Activated CD4-positive, alpha-beta T cell treated with anti-CD3 and anti-CD28 coated beads for 36 hours (primary cell): ENCODE data around the gene EPHA3. TPM values are rescaled to one million over a fixed set of nuclear protein-coding genes. Genes with fewer than 3 reads are reported as not detected.
"Not testable (repeated sequence)": the region's sequence is repeated elsewhere in the genome, so short reads cannot be mapped to it uniquely, and the experiment has no call there.

Source experiments
- ATAC-seq: fragments of 200-7000 bp; cut with Tn5 transposase; one replicate; pipeline ENCODE4 v1.10.0; 2021; ENCODE audit warnings: mild to moderate bottlenecking, moderate library complexity
- CTCF ChIA-PET: fragments of 350-600 bp; sonication (Branson Sonifier 250); formaldehyde crosslinking; loops from one replicate; lab custom pipeline; 2021; ENCODE audit warnings: antibody characterized with exemption; lab: Charles Lee
- POLR2A ChIA-PET: fragments of 350-600 bp; sonication (Branson Sonifier 250); formaldehyde crosslinking; loops from one replicate; lab custom pipeline; 2021; ENCODE audit warnings: antibody characterized with exemption, inconsistent platforms; lab: Charles Lee
- DNase-seq: peaks from one replicate; pipeline ENCODE4 v3.0.0-alpha.2; 2020
- H3K27ac Mint-ChIP-seq: one replicate; pipeline ENCODE4 v1.8.0; 2021; ENCODE audit warnings: mixed read lengths
- H3K27me3 Mint-ChIP-seq: one replicate; pipeline ENCODE4 v1.8.0; 2021; ENCODE audit warnings: mixed read lengths
- H3K36me3 Mint-ChIP-seq: one replicate; pipeline ENCODE4 v1.8.0; 2021; ENCODE audit warnings: low read depth, mixed read lengths
- H3K4me1 Mint-ChIP-seq: one replicate; pipeline ENCODE4 v1.8.0; 2021; ENCODE audit warnings: mixed read lengths
- H3K4me3 Mint-ChIP-seq: one replicate; pipeline ENCODE4 v1.8.0; 2021; ENCODE audit warnings: mild to moderate bottlenecking, moderate library complexity, mixed read lengths
- H3K9me3 Mint-ChIP-seq: one replicate; pipeline ENCODE4 v1.8.0; 2021; ENCODE audit warnings: low read depth, mixed read lengths
- intact Hi-C, 2 experiments: fragments of 100-400 bp; cut with DNase I in 1 of 2; cut with micrococcal nuclease in 1 of 2; formaldehyde crosslinking; loops; one replicate each; pipeline versions ENCODE4 v1.14.2 to v1.15.1; 2022 to 2024; cut with DNase I, micrococcal nuclease
- total RNA-seq, 2 experiments: library from RNA; stranded (reverse); gene quantifications; one replicate each; pipeline ENCODE4 v1.2.3, GENCODE V29; 2021

The EPHA3 gene
- total RNA-seq, 2 experiments from 2014 or later, result 0.07 to 0.09 TPM

GRCh38 chr3:89332793-89333192, 225.4 kb downstream of the EPHA3 start:
- Mint-ChIP-seq H3K4me1 (no peaks in the 10 kb centered on the region), H3K4me3 (no peak overlapping the region), H3K9me3 (peaks cover 5% of the 10 kb centered on the region), H3K36me3 (no peaks in the 10 kb centered on the region), H3K27ac (no peak overlapping the region), H3K27me3 (no peaks in the 10 kb centered on the region)
- ChIA-PET CTCF (interaction anchor here (0.9 kb wide), 1 partner anchor 13 kb away, joined by 3 read pairs; no protein-coding TSS in a partner anchor), POLR2A (no interaction called here)
- no peak for DNase-seq
- intact Hi-C loops, result no loop called here
- no peak for ATAC-seq

GRCh38 chr3:89335693-89336092, 228.3 kb downstream of the EPHA3 start:
- no peaks in the 10 kb centered on the region for H3K27me3 Mint-ChIP-seq
- ATAC-seq (no peak), DNase-seq (no peak)
- peaks cover 6% of the 10 kb centered on the region for H3K9me3 Mint-ChIP-seq
- H3K4me3 Mint-ChIP-seq, result no peak overlapping the region
- intact Hi-C loops, result no loop called here
- CTCF ChIA-PET, result no interaction called here
- H3K27ac Mint-ChIP-seq, result no peak overlapping the region
- H3K4me1 Mint-ChIP-seq, result no peaks in the 10 kb centered on the region
- POLR2A ChIA-PET, result no interaction called here
- no peaks in the 10 kb centered on the region for H3K36me3 Mint-ChIP-seq

- H3K9me3 Mint-ChIP-seq, result peaks cover 10% of the 10 kb centered on the region
- no peaks in the 10 kb centered on the region for H3K27me3 Mint-ChIP-seq
- no peak overlapping the region for H3K4me3 Mint-ChIP-seq
- CTCF ChIA-PET, result interaction anchor here (0.8 kb wide), 1 partner anchor 278 kb away, joined by 3 read pairs; no protein-coding TSS in a partner anchor
- no peaks in the 10 kb centered on the region for H3K4me1 Mint-ChIP-seq
- H3K27ac Mint-ChIP-seq, result no peak overlapping the region
- no peak for ATAC-seq
- intact Hi-C loops, result no loop called here
- POLR2A ChIA-PET, result no interaction called here
- H3K36me3 Mint-ChIP-seq, result no peaks in the 10 kb centered on the region
- DNase-seq, result no peak
Observed at GRCh38 chr3:89340408-89340807, 233.0 kb downstream of the EPHA3 start.

GRCh38 chr3:89344076-89344475, 236.7 kb downstream of the EPHA3 start:
- H3K27me3 Mint-ChIP-seq, result no peaks in the 10 kb centered on the region
- H3K27ac Mint-ChIP-seq, result no peak overlapping the region
- CTCF ChIA-PET, result no interaction called here
- intact Hi-C loops, result no loop called here
- no peak for ATAC-seq
- H3K36me3 Mint-ChIP-seq, result no peaks in the 10 kb centered on the region
- no peaks in the 10 kb centered on the region for H3K4me1 Mint-ChIP-seq
- no peak for DNase-seq
- no peak overlapping the region for H3K4me3 Mint-ChIP-seq
- POLR2A ChIA-PET, result no interaction called here
- H3K9me3 Mint-ChIP-seq, result peaks cover 4% of the 10 kb centered on the region

- POLR2A ChIA-PET, result not testable (repeated sequence)
Observed at GRCh38 chr3:89350935-89351334, 243.5 kb downstream of the EPHA3 start.

DNA sequence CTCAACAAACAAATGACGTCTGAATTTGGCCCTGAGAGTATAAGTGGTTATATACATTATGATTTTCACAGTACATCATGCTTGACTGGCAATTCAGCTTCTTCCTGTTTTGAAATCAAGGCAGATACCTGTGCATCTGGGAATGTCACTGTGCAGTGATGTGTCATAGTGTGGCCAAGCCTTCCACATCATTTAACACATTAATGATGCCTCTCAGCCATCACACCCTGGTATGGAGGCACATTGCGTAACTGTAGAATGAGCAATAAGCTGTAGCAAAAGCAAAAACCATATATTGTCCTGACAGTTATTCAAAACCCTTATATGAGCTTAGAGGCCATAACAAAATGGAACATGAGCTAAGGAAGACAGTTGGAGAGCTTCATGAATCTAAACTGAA, 246.0 kb downstream of the EPHA3 start:
- intact Hi-C loops, result no loop called here
- Mint-ChIP-seq H3K4me3 (no peak overlapping the region), H3K36me3 (no peaks in the 10 kb centered on the region), H3K4me1 (no peaks in the 10 kb centered on the region), H3K9me3 (peaks cover 2% of the 10 kb centered on the region), H3K27ac (no peak overlapping the region), H3K27me3 (no peaks in the 10 kb centered on the region)
- ATAC-seq, result no peak
- ChIA-PET CTCF (no interaction called here), POLR2A (no interaction called here)
- DNase-seq, result no peak

More at GRCh38 chr3:89350935-89351334, 243.5 kb downstream of the EPHA3 start:
- DNase-seq, H3K36me3 Mint-ChIP-seq, CTCF ChIA-PET, H3K27ac Mint-ChIP-seq, H3K4me1 Mint-ChIP-seq, H3K4me3 Mint-ChIP-seq, intact Hi-C loops, H3K9me3 Mint-ChIP-seq, H3K27me3 Mint-ChIP-seq, ATAC-seq: not testable (repeated sequence)

GRCh38 chr3:89358281-89358680, 250.9 kb downstream of the EPHA3 start:
- ChIA-PET POLR2A (no interaction called here), CTCF (no interaction called here)
- H3K36me3 Mint-ChIP-seq, result no peaks in the 10 kb centered on the region
- H3K27me3 Mint-ChIP-seq, result no peaks in the 10 kb centered on the region
- no peak overlapping the region for H3K4me3 Mint-ChIP-seq
- H3K4me1 Mint-ChIP-seq, result no peaks in the 10 kb centered on the region
- intact Hi-C loops, result no loop called here
- no peak for DNase-seq
- peaks cover 2% of the 10 kb centered on the region for H3K9me3 Mint-ChIP-seq
- H3K27ac Mint-ChIP-seq, result no peak overlapping the region
- no peak for ATAC-seq

DNA sequence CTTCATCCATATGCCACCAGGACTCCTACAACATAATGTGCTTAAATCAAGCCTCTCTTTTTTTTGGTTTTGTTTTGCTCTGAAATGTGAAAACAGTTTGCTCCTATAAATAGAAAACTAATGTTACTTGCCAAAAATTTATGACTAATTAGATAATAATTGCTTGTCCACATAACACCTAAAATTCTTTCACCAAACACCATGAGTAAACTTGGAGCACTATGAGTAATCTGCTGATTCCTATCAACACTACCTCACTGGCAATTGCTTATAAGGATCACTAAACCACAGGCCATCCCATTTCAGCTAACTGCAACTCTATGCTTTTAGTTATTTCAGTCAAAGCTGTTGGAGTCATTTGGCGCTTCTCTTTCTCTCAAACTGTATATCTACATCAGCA, 252.7 kb downstream of the EPHA3 start:
- no peaks in the 10 kb centered on the region for H3K4me1 Mint-ChIP-seq
- DNase-seq (no peak), ATAC-seq (no peak)
- H3K9me3 Mint-ChIP-seq, result peaks cover 2% of the 10 kb centered on the region
- no peaks in the 10 kb centered on the region for H3K27me3 Mint-ChIP-seq
- intact Hi-C loops, result loop anchor here in 1 of 2 experiments (5.0 kb wide), 1 partner anchor 922 kb away; no protein-coding TSS in a partner anchor
- POLR2A ChIA-PET, result no interaction called here
- H3K4me3 Mint-ChIP-seq, result no peak overlapping the region
- CTCF ChIA-PET, result no interaction called here
- no peak overlapping the region for H3K27ac Mint-ChIP-seq
- no peaks in the 10 kb centered on the region for H3K36me3 Mint-ChIP-seq

- no peak overlapping the region for H3K27ac Mint-ChIP-seq
- no peak for DNase-seq
- intact Hi-C loops, result loop anchor here in 1 of 2 experiments (5.0 kb wide), 1 partner anchor 920 kb away; no protein-coding TSS in a partner anchor
- H3K36me3 Mint-ChIP-seq, result no peaks in the 10 kb centered on the region
- peaks cover 8% of the 10 kb centered on the region for H3K9me3 Mint-ChIP-seq
- ATAC-seq, result no peak
- ChIA-PET CTCF (no interaction called here), POLR2A (no interaction called here)
- no peak overlapping the region for H3K4me3 Mint-ChIP-seq
- no peaks in the 10 kb centered on the region for H3K4me1 Mint-ChIP-seq
- no peaks in the 10 kb centered on the region for H3K27me3 Mint-ChIP-seq
Observed at GRCh38 chr3:89362496-89362895, 255.1 kb downstream of the EPHA3 start.

GRCh38 chr3:89363171-89363570, 255.8 kb downstream of the EPHA3 start:
- H3K4me1 Mint-ChIP-seq, result no peaks in the 10 kb centered on the region
- H3K4me3 Mint-ChIP-seq, result no peak overlapping the region
- no peak for ATAC-seq
- no peak overlapping the region for H3K27ac Mint-ChIP-seq
- H3K36me3 Mint-ChIP-seq, result no peaks in the 10 kb centered on the region
- no peaks in the 10 kb centered on the region for H3K27me3 Mint-ChIP-seq
- intact Hi-C loops, result loop anchor here in 1 of 2 experiments (5.0 kb wide), 1 partner anchor 919 kb away; no protein-coding TSS in a partner anchor
- peaks cover 8% of the 10 kb centered on the region for H3K9me3 Mint-ChIP-seq
- ChIA-PET CTCF (no interaction called here), POLR2A (no interaction called here)
- no peak for DNase-seq

DNA sequence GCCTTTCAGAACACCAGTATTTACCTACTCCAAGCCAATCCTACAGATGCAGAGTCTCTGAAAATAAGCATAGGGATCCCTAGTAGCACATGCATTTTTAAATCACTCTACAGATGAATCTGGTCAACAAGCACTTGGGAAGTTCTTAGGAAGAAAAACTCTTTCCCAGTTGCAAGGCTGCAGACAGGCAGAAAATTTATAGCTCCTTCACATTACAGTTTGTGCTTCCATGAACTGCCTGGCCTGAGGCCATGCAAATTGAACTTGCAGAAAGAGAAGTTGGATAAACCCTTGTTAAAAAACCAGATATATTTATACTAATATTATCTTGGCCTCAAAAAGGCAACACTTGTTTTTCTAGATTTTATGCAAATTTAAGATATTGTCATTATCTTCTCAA, 256.9 kb downstream of the EPHA3 start:
- Mint-ChIP-seq H3K27me3 (no peaks in the 10 kb centered on the region), H3K4me3 (no peak overlapping the region), H3K4me1 (no peaks in the 10 kb centered on the region), H3K27ac (no peak overlapping the region), H3K9me3 (peaks cover 14% of the 10 kb centered on the region), H3K36me3 (no peaks in the 10 kb centered on the region)
- DNase-seq (no peak), ATAC-seq (no peak)
- ChIA-PET POLR2A (no interaction called here), CTCF (no interaction called here)
- intact Hi-C loops, result loop anchor here in 1 of 2 experiments (5.0 kb wide), 1 partner anchor 918 kb away; no protein-coding TSS in a partner anchor

GRCh38 chr3:89367166-89367565, 259.7 kb downstream of the EPHA3 start:
- ChIA-PET CTCF (interaction anchor here (0.8 kb wide), 1 partner anchor 46 kb away, joined by 3 read pairs; no protein-coding TSS in a partner anchor), POLR2A (no interaction called here)
- no peak for ATAC-seq
- Mint-ChIP-seq H3K4me1 (no peaks in the 10 kb centered on the region), H3K9me3 (peaks cover 14% of the 10 kb centered on the region), H3K27ac (no peak overlapping the region), H3K27me3 (no peaks in the 10 kb centered on the region), H3K4me3 (no peak overlapping the region), H3K36me3 (no peaks in the 10 kb centered on the region)
- intact Hi-C loops, result no loop called here
- no peak for DNase-seq
